Erythroblast (primary cell): ENCODE results near the gene CBLC.

Experiments
- GATA1 ChIP-seq: IDR thresholded peaks from 2 replicates; pipeline ENCODE4 v1.6.1; 2011; ENCODE audit warnings: low read depth, mild to moderate bottlenecking, control low read depth, low read length, moderate library complexity
- POLR2A ChIP-seq: IDR thresholded peaks from 2 replicates; pipeline ENCODE4 v1.6.1; 2011; ENCODE audit warnings: mild to moderate bottlenecking, low read length

- TF ChIP-seq POLR2A: no peak
- no peak for TF ChIP-seq GATA1
Observed at GRCh38 chr19:44823373-44823698, 45.6 kb downstream of the CBLC start.
